PFSK-1 (cell line): ENCODE data around the gene ACTG2.

ENCODE experiments used
- POLR2AphosphoS5 ChIP-seq: IDR thresholded peaks from 2 replicates; pipeline ENCODE4 v1.6.1; 2012; ENCODE audit warnings: low read depth, mild to moderate bottlenecking, control low read depth, low read length, moderate library complexity
- TAF1 ChIP-seq: IDR thresholded peaks from 2 replicates; pipeline ENCODE4 v1.6.1; 2012; ENCODE audit warnings: low read length, control low read depth, borderline replicate concordance; ENCODE audit not compliant: insufficient read depth

DNA sequence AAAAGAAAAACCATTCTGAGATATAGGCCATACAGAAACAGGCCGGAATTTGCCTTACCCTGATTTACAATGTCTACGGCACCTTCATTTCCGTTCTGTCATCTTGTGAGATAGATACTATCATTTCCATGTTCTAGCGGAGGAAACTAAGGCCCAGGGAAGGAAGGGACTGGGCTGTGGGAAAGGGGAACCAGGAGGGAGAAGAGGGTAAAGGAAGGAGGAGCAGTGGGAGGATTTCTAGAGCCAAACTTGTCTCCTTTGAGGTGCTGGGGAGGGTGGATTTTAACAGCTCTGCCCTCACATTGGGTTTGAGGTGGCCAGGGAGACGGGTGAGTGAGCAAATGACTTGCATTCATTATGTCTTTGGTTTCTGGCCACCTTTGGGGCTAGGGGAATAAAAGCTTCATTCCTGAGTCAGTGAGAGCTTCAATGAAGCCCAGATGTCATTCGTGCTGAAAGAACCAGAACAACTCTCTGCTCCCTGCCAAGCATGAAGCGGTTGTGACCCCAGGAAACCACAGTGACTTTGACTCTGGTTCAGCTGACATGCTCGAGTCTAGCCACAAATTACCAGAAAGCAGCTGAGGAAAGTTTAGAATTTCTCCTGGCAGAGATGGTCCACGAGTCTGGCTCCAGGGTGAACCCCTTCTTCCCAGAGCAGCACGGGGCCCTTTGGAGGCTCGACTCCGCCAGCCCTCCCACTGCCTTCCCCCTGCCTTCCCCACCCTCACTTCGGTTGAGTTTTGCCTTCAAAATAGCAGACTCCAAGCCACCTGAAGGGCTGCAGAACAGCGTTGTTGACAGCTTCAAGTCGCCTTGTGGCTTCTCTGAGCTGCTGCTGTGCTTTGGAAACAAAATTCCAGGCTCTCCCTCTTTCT lies 3.8 kb downstream of the ACTG2 start:
- TF ChIP-seq TAF1 (no peak), POLR2AphosphoS5 (no peak)
